ENCODE results near the gene PCK1.

GRCh38 chr20:57596998-57597939 is 36.4 kb downstream of the PCK1 start:
- no peak for TF ChIP-seq TAF1 (IDR thresholded peaks at IDR 0.05; ENCODE audit: borderline replicate concordance, insufficient read depth, low read length)
- no peak for TF ChIP-seq POLR2AphosphoS5 (IDR thresholded peaks at IDR 0.05; ENCODE audit: low read depth, low read length)
- no peak for TF ChIP-seq SIN3A (IDR thresholded peaks at IDR 0.05; ENCODE audit: borderline replicate concordance, insufficient read depth, low read length)
- TF ChIP-seq, protein P1, sequence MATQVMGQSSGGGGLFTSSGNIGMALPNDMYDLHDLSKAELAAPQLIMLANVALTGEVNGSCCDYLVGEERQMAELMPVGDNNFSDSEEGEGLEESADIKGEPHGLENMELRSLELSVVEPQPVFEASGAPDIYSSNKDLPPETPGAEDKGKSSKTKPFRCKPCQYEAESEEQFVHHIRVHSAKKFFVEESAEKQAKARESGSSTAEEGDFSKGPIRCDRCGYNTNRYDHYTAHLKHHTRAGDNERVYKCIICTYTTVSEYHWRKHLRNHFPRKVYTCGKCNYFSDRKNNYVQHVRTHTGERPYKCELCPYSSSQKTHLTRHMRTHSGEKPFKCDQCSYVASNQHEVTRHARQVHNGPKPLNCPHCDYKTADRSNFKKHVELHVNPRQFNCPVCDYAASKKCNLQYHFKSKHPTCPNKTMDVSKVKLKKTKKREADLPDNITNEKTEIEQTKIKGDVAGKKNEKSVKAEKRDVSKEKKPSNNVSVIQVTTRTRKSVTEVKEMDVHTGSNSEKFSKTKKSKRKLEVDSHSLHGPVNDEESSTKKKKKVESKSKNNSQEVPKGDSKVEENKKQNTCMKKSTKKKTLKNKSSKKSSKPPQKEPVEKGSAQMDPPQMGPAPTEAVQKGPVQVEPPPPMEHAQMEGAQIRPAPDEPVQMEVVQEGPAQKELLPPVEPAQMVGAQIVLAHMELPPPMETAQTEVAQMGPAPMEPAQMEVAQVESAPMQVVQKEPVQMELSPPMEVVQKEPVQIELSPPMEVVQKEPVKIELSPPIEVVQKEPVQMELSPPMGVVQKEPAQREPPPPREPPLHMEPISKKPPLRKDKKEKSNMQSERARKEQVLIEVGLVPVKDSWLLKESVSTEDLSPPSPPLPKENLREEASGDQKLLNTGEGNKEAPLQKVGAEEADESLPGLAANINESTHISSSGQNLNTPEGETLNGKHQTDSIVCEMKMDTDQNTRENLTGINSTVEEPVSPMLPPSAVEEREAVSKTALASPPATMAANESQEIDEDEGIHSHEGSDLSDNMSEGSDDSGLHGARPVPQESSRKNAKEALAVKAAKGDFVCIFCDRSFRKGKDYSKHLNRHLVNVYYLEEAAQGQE (IDR thresholded peaks at IDR 0.05; ENCODE audit: insufficient read depth in 1 of 2, low read depth in 2 of 2, low read length in 2 of 2), result no peak
- TF ChIP-seq FOXP2 (optimal IDR thresholded peaks at IDR 0.05; ENCODE audit: borderline replicate concordance, extremely low read depth, extremely low read length, insufficient read depth), result peak; percentile 18
